H1 (cell line): Measurements from ENCODE around the gene DMBT1. TPM values are rescaled to one million over a fixed set of nuclear protein-coding genes. Genes with fewer than 3 reads are reported as not detected.

ENCODE experiments used
- USF2 ChIP-seq: IDR thresholded peaks from 2 replicates; pipeline ENCODE4 v1.6.1; 2011; ENCODE audit warnings: low read length, improper control_type of control experiment
- polyA plus RNA-seq, 7 experiments: library from polyadenylated mRNA; depleted of rRNA in 3 of 7; stranded (reverse) in 5 of 7; unstranded in 2 of 7; fragments of >200 nt in 5 of 7; fragments of 200-250 nt in 2 of 7; gene quantifications; 1 replicate in 5 of 7; 2 replicates in 1 of 7; 4 replicates in 1 of 7; pipeline versions ENCODE4 v1.2.1 to v1.2.3, GENCODE V29; 2011 to 2013; ENCODE audit warnings: missing spikeins in 2 of 7, mixed read lengths in 2 of 7
- total RNA-seq: library from RNA; stranded (reverse); fragmentation: NEBNext Ultra II Directional; extraction: Animal tissue kit (Norgen Biotek cat#: 25700); gene quantifications from 2 replicates; pipeline ENCODE4 v1.2.1, GENCODE V29; 2021

Gene DMBT1
- total and polyA plus RNA-seq, 2 of the 8 experiments (the other 6 are each of a cell fraction or from before 2014, with no cell fraction given) = 0.03 TPM; not detected in 1

- no peak for TF ChIP-seq USF2
Measured at GRCh38 chr10:122537545-122537944, 23.0 kb upstream of the DMBT1 start (continued).
